Mucosa of gallbladder (tissue), 1 donor: ENCODE measurements around the gene SIMC1. TPM values are rescaled to one million over a fixed set of nuclear protein-coding genes. Genes with fewer than 3 reads are reported as not detected.
A peak's percentile ranks its signal among the peaks of the same experiment; 100 is the strongest.

ENCODE experiments used
- DNase-seq: peaks from one replicate; pipeline ENCODE4 v3.0.0-alpha.2; 2020; ENCODE audit warnings: low spot score
- total RNA-seq: library from RNA; stranded (reverse); gene quantifications from one replicate; pipeline ENCODE4 v1.2.1, GENCODE V29; 2021
- donor health status: DM: no; HTN: no; CAD: no.

The SIMC1 gene
- total RNA-seq, 1 donor from 2014 or later, result 23.3 TPM

GRCh38 chr5:176387384-176387925, 149.2 kb downstream of the SIMC1 start:
- DNase-seq, result no peak

GRCh38 chr5:176388003-176388443, 149.8 kb downstream of the SIMC1 start:
- no peak for DNase-seq

DNA sequence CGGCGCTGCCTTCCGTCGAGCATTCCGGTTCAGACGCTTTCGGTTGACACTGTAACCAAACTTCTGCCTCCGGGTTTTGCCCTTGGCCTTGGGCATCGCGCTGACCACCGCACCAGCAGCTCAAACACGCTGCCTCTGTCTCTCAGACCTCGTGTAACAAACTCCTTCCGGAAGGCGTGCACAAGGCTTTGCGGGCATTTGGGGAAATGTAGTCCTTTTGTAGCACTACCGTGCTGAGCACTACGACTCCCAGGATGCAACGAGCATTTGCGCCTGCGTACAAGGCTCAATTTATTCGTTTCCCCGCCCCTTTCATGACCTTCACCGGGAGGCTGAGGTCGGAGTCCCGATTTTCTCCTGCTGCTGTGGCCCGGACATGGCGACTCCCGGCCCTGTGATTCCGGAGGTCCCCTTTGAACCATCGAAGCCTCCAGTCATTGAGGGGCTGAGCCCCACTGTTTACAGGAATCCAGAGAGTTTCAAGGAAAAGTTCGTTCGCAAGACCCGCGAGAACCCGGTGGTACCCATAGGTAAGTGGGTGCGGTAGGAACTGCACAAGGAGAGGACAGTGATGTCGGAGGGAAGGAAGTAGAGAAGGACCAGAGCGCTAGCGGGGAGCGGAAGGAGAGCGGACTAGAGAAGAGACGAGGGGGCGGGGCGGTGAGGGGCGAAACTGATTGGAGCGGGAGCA, 150.4 kb downstream of the SIMC1 start, which contains the start of the genes HIGD2A and NOP16:
Gene HIGD2A, plus strand, starts transcription at position 308 of the 691 bp plus-strand sequence. Its CDS starts 69 bp downstream, at position 377.
Gene NOP16, minus strand, starts transcription at position 155 of the 691 bp plus-strand sequence. Its CDS starts 59 bp downstream, at position 96.
- peak; percentile 99 for DNase-seq

DNA sequence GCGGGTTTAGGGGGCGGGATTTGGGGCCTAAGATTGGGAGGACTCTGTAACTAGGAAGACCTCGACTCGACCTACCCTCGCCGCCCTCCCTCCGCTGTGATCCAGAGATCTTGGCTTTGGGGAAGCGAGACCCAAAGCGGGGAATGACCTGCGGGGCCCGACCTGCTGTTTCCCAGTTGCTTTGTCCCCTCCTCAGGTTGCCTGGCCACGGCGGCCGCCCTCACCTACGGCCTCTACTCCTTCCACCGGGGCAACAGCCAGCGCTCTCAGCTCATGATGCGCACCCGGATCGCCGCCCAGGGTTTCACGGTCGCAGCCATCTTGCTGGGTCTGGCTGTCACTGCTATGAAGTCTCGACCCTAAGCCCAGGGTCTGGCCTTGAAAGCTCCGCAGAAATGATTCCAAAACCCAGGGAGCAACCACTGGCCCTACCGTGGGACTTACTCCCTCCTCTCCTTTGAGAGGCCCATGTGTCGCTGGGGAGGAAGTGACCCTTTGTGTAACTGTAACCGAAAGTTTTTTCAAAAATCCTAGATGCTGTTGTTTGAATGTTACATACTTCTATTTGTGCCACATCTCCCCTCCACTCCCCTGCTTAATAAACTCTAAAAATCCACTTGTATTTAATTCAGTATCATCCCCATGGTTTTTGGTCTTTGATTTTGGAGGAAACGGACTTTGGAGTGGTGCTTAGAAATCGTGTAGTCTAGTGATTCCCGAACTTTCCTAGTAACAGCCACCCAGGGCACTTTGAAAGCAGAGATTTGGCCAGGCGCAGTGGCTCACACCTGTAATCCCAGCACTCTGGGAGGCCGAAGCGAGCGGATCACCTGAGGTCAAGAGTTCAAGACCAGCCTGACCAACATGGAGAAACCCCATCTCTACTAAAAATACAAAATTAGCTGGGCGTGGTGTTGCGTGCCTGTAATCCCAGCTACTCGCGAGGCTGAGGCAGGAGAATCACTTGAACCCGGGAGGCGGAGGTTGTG, 151.2 kb downstream of the SIMC1 start:
- no peak for DNase-seq

- no peak for DNase-seq
Measured at GRCh38 chr5:176391479-176391878, 153.3 kb downstream of the SIMC1 start.

GRCh38 chr5:176391999-176392398, 153.8 kb downstream of the SIMC1 start:
- no peak for DNase-seq

DNA sequence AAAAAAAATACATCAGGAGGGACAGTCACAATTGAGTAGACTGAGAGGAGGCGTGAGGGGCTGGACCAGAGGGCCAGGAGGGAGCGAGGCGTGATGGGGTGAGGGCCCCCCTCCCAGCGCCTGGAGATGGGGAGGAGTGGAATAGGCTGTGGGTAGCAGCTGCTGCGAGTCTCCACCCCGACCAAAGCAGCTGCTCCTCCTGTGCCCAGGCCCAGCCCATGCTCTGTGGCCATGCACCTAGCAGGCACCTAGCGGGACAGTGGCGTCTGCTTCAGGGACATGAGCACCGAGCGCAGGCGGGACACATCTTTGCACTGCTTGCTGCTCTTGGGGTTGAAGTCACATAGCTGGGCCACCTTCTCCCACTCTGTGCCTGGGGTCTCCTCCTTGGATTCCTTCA, 154.3 kb downstream of the SIMC1 start:
- no peak for DNase-seq

DNA sequence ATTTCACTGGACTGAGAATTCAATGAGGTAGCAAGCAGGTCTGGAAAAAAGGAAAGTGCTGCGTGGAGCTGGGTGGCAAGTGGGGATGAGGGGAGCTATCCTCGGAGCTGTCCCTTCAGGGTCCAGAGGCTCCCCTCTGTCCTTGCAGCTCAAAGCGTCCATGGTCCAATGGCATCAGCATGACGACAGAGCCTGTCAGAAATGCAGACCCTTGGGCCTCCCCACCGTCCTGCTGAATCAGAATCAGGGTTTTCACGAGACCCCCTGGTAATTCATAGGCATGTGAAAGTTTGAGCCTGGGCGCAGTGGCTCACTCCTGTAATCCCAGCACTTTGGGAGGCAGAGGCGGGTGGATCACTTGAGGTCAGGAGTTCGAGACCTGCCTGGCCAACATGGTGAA, 155.9 kb downstream of the SIMC1 start:
- no peak for DNase-seq

GRCh38 chr5:176394881-176395675, 156.9 kb downstream of the SIMC1 start:
- no peak for DNase-seq

Other genes starting within 250 kb of the SIMC1 start
- gene KIAA1191, start 123.3 kb downstream of the SIMC1 start, total RNA-seq, result 113 TPM
- 6.6 TPM for gene ARL10, start 127.1 kb downstream of the SIMC1 start, total RNA-seq
- gene NOP16, start 150.2 kb downstream of the SIMC1 start, total RNA-seq, result 10.1 TPM
- 125 TPM for gene HIGD2A, start 150.3 kb downstream of the SIMC1 start, total RNA-seq
- 119 TPM for gene CLTB, start 178.1 kb downstream of the SIMC1 start, total RNA-seq
- 30.2 TPM for gene FAF2, start 210.0 kb downstream of the SIMC1 start, total RNA-seq